Keratinocyte (primary cell): ENCODE data around the gene YPEL4. TPM values are rescaled to one million over a fixed set of nuclear protein-coding genes. Genes with fewer than 3 reads are reported as not detected.

Experiments
- DNase-seq: peaks from one replicate; pipeline ENCODE4 v3.0.0-alpha.2; 2011; ENCODE audit warnings: low read depth, missing footprints, low spot score
- FAIRE-seq: peaks from 2 replicates; lab custom pipeline; 2011; peaks lifted over from hg19 to GRCh38; lab: Jason Lieb, UNC
- H2AFZ ChIP-seq: 2 replicates; pipeline ENCODE4 v1.6.0; 2012; ENCODE audit warnings: low read length, control low read depth, inconsistent platforms; ENCODE audit not compliant: control insufficient read depth
- H3K27ac ChIP-seq: 2 replicates; pipeline ENCODE4 v1.5.1; 2011; ENCODE audit warnings: low read length; ENCODE audit not compliant: control insufficient read depth, insufficient read depth
- H3K27me3 ChIP-seq: 3 replicates; pipeline ENCODE4 v1.6.0; 2011; ENCODE audit warnings: low read length; ENCODE audit not compliant: control insufficient read depth, insufficient read depth; ENCODE audit errors: extremely low read depth
- H3K36me3 ChIP-seq, 2 experiments: 2 replicates in 1 of 2; 3 replicates in 1 of 2; pipeline ENCODE4 v1.5.1; 2011; ENCODE audit warnings: low read length in 2 of 2, mild to moderate bottlenecking in 1 of 2; ENCODE audit not compliant: control insufficient read depth in 2 of 2, insufficient read depth in 2 of 2; ENCODE audit errors: extremely low read depth in 1 of 2
- H3K4me1 ChIP-seq: 3 replicates; pipeline ENCODE4 v1.5.1; 2011; ENCODE audit warnings: low read length; ENCODE audit not compliant: control insufficient read depth, insufficient read depth; ENCODE audit errors: extremely low read depth
- H3K4me2 ChIP-seq: 3 replicates; pipeline ENCODE4 v1.6.0; 2011; ENCODE audit warnings: low read depth, low read length; ENCODE audit not compliant: control insufficient read depth, insufficient read depth; ENCODE audit errors: extremely low read depth
- H3K4me3 ChIP-seq, 3 experiments: fragments of 200-600 bp in 1 of 3; sonication (generic) in 1 of 3; 2 replicates in 2 of 3; 3 replicates in 1 of 3; pipeline ENCODE4 v1.5.1; 2011 to 2016; ENCODE audit warnings: low read length in 3 of 3, mild to moderate bottlenecking in 3 of 3, control low read depth in 2 of 3, inconsistent platforms in 1 of 3, low read depth in 1 of 3, mixed read lengths in 1 of 3, mixed run types in 1 of 3, moderate library complexity in 1 of 3; ENCODE audit not compliant: control insufficient read depth in 2 of 3, insufficient read depth in 2 of 3; ENCODE audit errors: extremely low read depth in 1 of 3
- H3K79me2 ChIP-seq: 2 replicates; pipeline ENCODE4 v1.6.0; 2012; ENCODE audit warnings: low read length; ENCODE audit not compliant: control insufficient read depth, insufficient read depth
- H3K9ac ChIP-seq: 3 replicates; pipeline ENCODE4 v1.6.0; 2011; ENCODE audit warnings: low read length; ENCODE audit not compliant: control insufficient read depth, insufficient read depth; ENCODE audit errors: extremely low read depth
- H3K9me1 ChIP-seq: 3 replicates; pipeline ENCODE4 v1.6.0; 2011; ENCODE audit warnings: low read length; ENCODE audit not compliant: control insufficient read depth, insufficient read depth; ENCODE audit errors: extremely low read depth
- H3K9me3 ChIP-seq: 2 replicates; pipeline ENCODE4 v1.5.1; 2012; ENCODE audit warnings: low read depth, low read length; ENCODE audit not compliant: control insufficient read depth
- H4K20me1 ChIP-seq: 3 replicates; pipeline ENCODE4 v1.6.0; 2011; ENCODE audit warnings: low read length; ENCODE audit not compliant: control insufficient read depth, insufficient read depth; ENCODE audit errors: extremely low read depth
- EZH2 ChIP-seq: IDR thresholded peaks from one replicate; pipeline ENCODE4 v1.6.1; 2012; ENCODE audit warnings: inconsistent platforms, mild to moderate bottlenecking, low read length, moderate library complexity
- dilution Hi-C: fragments of 300-500 bp; cut with MboI; formaldehyde crosslinking; loops from one replicate; pipeline ENCODE4 v1.7.0; 2020; ENCODE audit warnings: low sequenced_read_pairs; ENCODE audit not compliant: extremely low pct_ligation_motif_present
- polyA plus RNA-seq, 5 experiments: library from polyadenylated mRNA; depleted of rRNA in 3 of 5; stranded (reverse) in 3 of 5; stranded (forward) in 1 of 5; unstranded in 1 of 5; fragments of >200 nt; gene quantifications; 1 replicate in 1 of 5; 2 replicates in 3 of 5; 3 replicates in 1 of 5; pipeline versions ENCODE4 v1.2.1 to v1.2.3, GENCODE V29; 2011 to 2012; ENCODE audit warnings: missing spikeins in 2 of 5, low read depth in 1 of 5, low replicate concordance in 1 of 5
- TF ChIP-seq, protein P1 (sequence below), 3 experiments: IDR thresholded peaks in 1 of 3; conservative IDR thresholded peaks in 1 of 3; optimal IDR thresholded peaks in 1 of 3; 2 replicates in 2 of 3; 3 replicates in 1 of 3; pipeline versions ENCODE3 to v1.5.1; 2011; ENCODE audit warnings: low read length in 3 of 3, mild to moderate bottlenecking in 3 of 3, moderate library complexity in 2 of 3, control low read depth in 1 of 3, inconsistent platforms in 1 of 3; ENCODE audit not compliant: insufficient read depth in 2 of 3; ENCODE audit errors: extremely low read depth in 1 of 3

YPEL4 gene
- polyA plus RNA-seq, 1 donor (not counting 4 experiments of a cell fraction or from before 2014, with no cell fraction given) = not detected

DNA sequence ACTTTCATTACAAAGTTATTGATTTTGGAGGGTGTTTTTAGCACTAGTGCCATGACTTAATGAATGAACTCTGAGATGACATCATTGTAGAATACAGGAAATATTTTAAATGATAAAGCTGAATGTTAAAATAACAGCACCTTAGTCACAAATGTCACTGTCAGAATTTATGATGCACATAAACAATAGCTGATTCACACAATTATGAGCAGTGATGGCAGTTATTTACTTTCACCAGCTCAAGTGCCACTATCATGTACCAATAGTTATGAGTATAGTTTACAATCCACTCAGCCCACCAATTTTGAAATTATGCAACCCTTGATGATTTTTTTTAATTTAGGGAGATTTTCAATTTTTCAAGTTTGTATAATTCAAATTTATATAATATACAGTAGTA, 29.2 kb downstream of the YPEL4 start:
- no peaks in the 10 kb centered on the region for H3K27me3 ChIP-seq
- TF ChIP-seq EZH2 = no peak
- TF ChIP-seq, protein P1, sequence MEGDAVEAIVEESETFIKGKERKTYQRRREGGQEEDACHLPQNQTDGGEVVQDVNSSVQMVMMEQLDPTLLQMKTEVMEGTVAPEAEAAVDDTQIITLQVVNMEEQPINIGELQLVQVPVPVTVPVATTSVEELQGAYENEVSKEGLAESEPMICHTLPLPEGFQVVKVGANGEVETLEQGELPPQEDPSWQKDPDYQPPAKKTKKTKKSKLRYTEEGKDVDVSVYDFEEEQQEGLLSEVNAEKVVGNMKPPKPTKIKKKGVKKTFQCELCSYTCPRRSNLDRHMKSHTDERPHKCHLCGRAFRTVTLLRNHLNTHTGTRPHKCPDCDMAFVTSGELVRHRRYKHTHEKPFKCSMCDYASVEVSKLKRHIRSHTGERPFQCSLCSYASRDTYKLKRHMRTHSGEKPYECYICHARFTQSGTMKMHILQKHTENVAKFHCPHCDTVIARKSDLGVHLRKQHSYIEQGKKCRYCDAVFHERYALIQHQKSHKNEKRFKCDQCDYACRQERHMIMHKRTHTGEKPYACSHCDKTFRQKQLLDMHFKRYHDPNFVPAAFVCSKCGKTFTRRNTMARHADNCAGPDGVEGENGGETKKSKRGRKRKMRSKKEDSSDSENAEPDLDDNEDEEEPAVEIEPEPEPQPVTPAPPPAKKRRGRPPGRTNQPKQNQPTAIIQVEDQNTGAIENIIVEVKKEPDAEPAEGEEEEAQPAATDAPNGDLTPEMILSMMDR (optimal IDR thresholded peaks at IDR 0.05 in 1 of 3, IDR thresholded peaks at IDR 0.05 in 1 of 3, conservative IDR thresholded peaks at IDR 0.05 in 1 of 3; ENCODE audit: extremely low read depth in 1 of 3, insufficient read depth in 2 of 3, low read length in 3 of 3) = no peak
- H3K79me2 ChIP-seq = no peaks in the 10 kb centered on the region
- no peak overlapping the region for H3K4me3 ChIP-seq
- dilution Hi-C loops = no loop called here
- no peaks in the 10 kb centered on the region for H4K20me1 ChIP-seq
- H3K9me1 ChIP-seq = no peaks in the 10 kb centered on the region
- no peaks in the 10 kb centered on the region for H3K4me1 ChIP-seq
- H3K4me2 ChIP-seq = no peak overlapping the region
- DNase-seq = no peak
- H3K9ac ChIP-seq = no peak overlapping the region
- FAIRE-seq = no peak
- no peaks in the 10 kb centered on the region for H3K9me3 ChIP-seq
- no peak overlapping the region for H3K27ac ChIP-seq
- no peak overlapping the region for H2AFZ ChIP-seq
- no peaks in the 10 kb centered on the region for H3K36me3 ChIP-seq

GRCh38 chr11:57619331-57619730, 30.4 kb downstream of the YPEL4 start:
- Histone ChIP-seq H4K20me1 (no peaks in the 10 kb centered on the region), H3K9me3 (no peaks in the 10 kb centered on the region), H3K4me1 (no peaks in the 10 kb centered on the region), H3K27me3 (peaks cover 3% of the 10 kb centered on the region), H3K4me2 (no peak overlapping the region), H3K27ac (no peak overlapping the region), H2AFZ (no peak overlapping the region), H3K9ac (no peak overlapping the region), H3K4me3 (no peak overlapping the region), H3K36me3 (no peaks in the 10 kb centered on the region), H3K9me1 (no peaks in the 10 kb centered on the region), H3K79me2 (no peaks in the 10 kb centered on the region)
- FAIRE-seq (no peak), DNase-seq (no peak)
- dilution Hi-C loops = no loop called here
- TF ChIP-seq, protein P1 (optimal IDR thresholded peaks at IDR 0.05 in 1 of 3, IDR thresholded peaks at IDR 0.05 in 1 of 3, conservative IDR thresholded peaks at IDR 0.05 in 1 of 3; ENCODE audit: extremely low read depth in 1 of 3, insufficient read depth in 2 of 3, low read length in 3 of 3) = peak; percentile 25 to 44 (median 32)
- no peak for TF ChIP-seq EZH2
